OCI-LY7 (cell line): ENCODE data around the gene SCUBE2.

ENCODE experiments used
- CTCF ChIP-seq: fragments of 200-600 bp; sonication (generic); conservative IDR thresholded peaks from 2 replicates; pipeline ENCODE4 v1.5.1; 2014; ENCODE audit warnings: mild to moderate bottlenecking, antibody characterized with exemption, low read length, moderate library complexity, mixed read lengths
- EZH2phosphoT487 ChIP-seq: fragments of 200-600 bp; sonication (generic); IDR thresholded peaks from 2 replicates; pipeline ENCODE4 v1.6.1; 2018; ENCODE audit warnings: low read depth, borderline replicate concordance, mild to moderate bottlenecking, mixed run types, antibody characterized with exemption, low read length, moderate library complexity, mixed read lengths

DNA sequence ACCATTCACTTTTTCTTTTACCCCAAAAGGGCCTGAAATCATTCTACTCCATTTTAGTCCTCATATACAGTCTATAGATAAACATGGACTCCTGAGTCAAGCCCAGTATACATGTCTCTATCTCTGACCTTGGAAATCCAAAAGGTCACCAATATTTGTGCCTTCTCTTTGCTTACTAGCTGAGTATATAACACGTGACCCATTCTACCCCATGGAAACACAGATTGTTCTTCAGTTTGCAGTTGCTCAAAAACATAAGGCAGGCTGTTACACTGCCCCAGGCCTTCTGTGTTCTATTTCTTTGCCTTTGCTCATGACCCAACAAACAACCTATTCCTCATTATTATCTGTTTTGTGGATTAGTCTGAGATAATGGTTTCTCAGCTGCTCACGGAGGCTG is 93.4 kb downstream of the SCUBE2 start:
- TF ChIP-seq EZH2phosphoT487: no peak
- no peak for TF ChIP-seq CTCF
